Type B pancreatic cell (in vitro differentiated cells): ENCODE measurements around the gene ECI2. TPM values are rescaled to one million over a fixed set of nuclear protein-coding genes. Genes with fewer than 3 reads are reported as not detected.

Experiments used
- DNase-seq: peaks from one replicate; pipeline ENCODE4 v3.0.0; 2021; ENCODE audit warnings: mixed read lengths; ENCODE audit not compliant: unreplicated experiment; ENCODE audit errors: extremely low spot score
- H3K27ac Mint-ChIP-seq: 2 replicates; pipeline ENCODE4 v1.8.0; 2021; ENCODE audit warnings: mild to moderate bottlenecking, mixed read lengths
- H3K27me3 Mint-ChIP-seq: 2 replicates; pipeline ENCODE4 v1.8.0; 2021; ENCODE audit warnings: mixed read lengths
- H3K36me3 Mint-ChIP-seq: 2 replicates; pipeline ENCODE4 v1.8.0; 2021; ENCODE audit warnings: mixed read lengths
- H3K4me1 Mint-ChIP-seq: one replicate; pipeline ENCODE4 v1.8.0; 2021; ENCODE audit warnings: mixed read lengths; ENCODE audit not compliant: unreplicated experiment
- H3K4me3 Mint-ChIP-seq: 2 replicates; pipeline ENCODE4 v1.8.0; 2021; ENCODE audit warnings: mild to moderate bottlenecking, mixed read lengths
- H3K9me3 Mint-ChIP-seq: 2 replicates; pipeline ENCODE4 v1.8.0; 2021; ENCODE audit warnings: mixed read lengths
- total RNA-seq: library from RNA; stranded (reverse); gene quantifications from 2 replicates; pipeline ENCODE4 v1.2.1, GENCODE V29; 2021; ENCODE audit warnings: low replicate concordance
- TF ChIP-seq, protein P1 (sequence below): fragments of 200-600 bp; sonication (generic); conservative IDR thresholded peaks from 2 replicates; pipeline ENCODE4 v1.5.0; 2021; ENCODE audit warnings: antibody characterized with exemption, mild to moderate bottlenecking

ECI2 gene
- total RNA-seq, 1 donor from 2014 or later, result 62.9 TPM

DNA sequence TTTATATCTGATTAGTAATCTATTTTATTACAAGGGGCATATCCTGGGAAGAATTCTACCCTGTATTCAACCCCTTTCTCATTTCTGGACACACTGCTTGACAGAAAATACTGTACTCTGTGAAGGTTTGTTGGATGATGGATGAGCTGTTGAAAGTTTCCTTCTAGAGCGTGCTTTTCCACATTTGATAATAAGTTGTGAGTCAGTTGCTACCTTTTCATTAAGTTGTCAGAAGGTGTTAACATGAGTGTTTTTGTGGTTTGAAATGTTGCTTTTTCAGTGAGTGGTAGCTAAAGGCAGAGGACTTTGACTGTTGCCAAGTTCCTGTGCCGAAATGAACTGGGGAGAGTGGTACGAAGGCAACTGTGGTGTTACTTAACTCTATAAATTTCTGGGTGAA is 3.9 kb upstream of the ECI2 start:
- H3K36me3 Mint-ChIP-seq, result no peaks in the 10 kb centered on the region

GRCh38 chr6:4138186-4138585 is 2.8 kb upstream of the ECI2 start:
- Mint-ChIP-seq H3K27me3 (peaks cover 11% of the 10 kb centered on the region), H3K4me3 (peak overlapping the region; percentile 1), H3K36me3 (peaks cover 5% of the 10 kb centered on the region), H3K4me1 (peaks cover 18% of the 10 kb centered on the region), H3K9me3 (no peaks in the 10 kb centered on the region), H3K27ac (no peak overlapping the region)
- no peak for DNase-seq
- TF ChIP-seq, protein P1, sequence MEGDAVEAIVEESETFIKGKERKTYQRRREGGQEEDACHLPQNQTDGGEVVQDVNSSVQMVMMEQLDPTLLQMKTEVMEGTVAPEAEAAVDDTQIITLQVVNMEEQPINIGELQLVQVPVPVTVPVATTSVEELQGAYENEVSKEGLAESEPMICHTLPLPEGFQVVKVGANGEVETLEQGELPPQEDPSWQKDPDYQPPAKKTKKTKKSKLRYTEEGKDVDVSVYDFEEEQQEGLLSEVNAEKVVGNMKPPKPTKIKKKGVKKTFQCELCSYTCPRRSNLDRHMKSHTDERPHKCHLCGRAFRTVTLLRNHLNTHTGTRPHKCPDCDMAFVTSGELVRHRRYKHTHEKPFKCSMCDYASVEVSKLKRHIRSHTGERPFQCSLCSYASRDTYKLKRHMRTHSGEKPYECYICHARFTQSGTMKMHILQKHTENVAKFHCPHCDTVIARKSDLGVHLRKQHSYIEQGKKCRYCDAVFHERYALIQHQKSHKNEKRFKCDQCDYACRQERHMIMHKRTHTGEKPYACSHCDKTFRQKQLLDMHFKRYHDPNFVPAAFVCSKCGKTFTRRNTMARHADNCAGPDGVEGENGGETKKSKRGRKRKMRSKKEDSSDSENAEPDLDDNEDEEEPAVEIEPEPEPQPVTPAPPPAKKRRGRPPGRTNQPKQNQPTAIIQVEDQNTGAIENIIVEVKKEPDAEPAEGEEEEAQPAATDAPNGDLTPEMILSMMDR, result no peak

More for the DNA sequence above, 3.9 kb upstream of the ECI2 start:
- TF ChIP-seq, protein P1, result no peak
- H3K4me3 Mint-ChIP-seq, result no peak overlapping the region
- H3K27ac Mint-ChIP-seq, result no peak overlapping the region
- no peaks in the 10 kb centered on the region for H3K9me3 Mint-ChIP-seq
- peaks cover 8% of the 10 kb centered on the region for H3K4me1 Mint-ChIP-seq
- no peak for DNase-seq
- peaks cover 11% of the 10 kb centered on the region for H3K27me3 Mint-ChIP-seq

GRCh38 chr6:4136354-4136831 is 1.0 kb upstream of the ECI2 start:
- Mint-ChIP-seq H3K9me3 (no peaks in the 10 kb centered on the region), H3K4me3 (peak overlapping the region; percentile 87), H3K36me3 (peaks cover 16% of the 10 kb centered on the region), H3K27ac (peak overlapping the region; percentile 44), H3K4me1 (peaks cover 20% of the 10 kb centered on the region), H3K27me3 (peaks cover 8% of the 10 kb centered on the region)
- TF ChIP-seq, protein P1, result no peak
- no peak for DNase-seq

DNA sequence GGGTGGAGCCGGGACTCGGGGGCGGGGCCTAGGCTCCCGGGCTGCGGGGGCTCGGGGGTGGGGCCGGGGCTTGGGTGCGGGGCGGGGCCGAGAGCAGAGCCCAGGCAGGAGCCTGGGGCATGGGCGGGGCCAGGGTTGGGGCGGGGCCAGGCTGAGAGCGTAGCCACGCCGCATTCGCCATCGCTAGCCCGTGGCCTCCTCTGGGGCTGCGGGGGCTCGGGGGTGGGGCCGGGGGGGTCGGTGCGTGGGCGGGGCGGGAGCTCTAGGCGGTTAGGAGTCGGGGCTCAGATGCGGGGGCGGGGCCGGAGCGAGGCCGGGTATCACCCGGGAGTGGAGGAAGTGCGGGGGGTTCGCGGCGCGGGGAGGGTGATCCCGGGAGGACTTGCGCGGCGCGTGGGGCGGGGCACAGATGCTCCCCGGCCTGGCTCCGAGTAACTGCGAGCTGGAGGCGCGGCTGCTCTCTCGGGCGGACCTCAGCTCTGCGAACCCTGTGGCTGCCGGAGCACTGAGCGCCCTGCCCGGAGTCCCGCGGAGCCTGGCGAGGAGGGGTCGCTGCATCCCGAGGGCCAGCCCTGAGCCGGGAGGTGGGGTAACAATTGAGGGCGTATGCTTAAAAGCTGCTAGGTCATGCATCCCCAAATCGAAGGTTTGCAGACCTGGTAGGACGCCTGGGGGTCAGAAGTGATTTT is 434 bp upstream of the ECI2 start:
- Mint-ChIP-seq H3K9me3 (no peaks in the 10 kb centered on the region), H3K27ac (peak overlapping the region; percentile 44), H3K27me3 (peaks cover 8% of the 10 kb centered on the region)

DNA sequence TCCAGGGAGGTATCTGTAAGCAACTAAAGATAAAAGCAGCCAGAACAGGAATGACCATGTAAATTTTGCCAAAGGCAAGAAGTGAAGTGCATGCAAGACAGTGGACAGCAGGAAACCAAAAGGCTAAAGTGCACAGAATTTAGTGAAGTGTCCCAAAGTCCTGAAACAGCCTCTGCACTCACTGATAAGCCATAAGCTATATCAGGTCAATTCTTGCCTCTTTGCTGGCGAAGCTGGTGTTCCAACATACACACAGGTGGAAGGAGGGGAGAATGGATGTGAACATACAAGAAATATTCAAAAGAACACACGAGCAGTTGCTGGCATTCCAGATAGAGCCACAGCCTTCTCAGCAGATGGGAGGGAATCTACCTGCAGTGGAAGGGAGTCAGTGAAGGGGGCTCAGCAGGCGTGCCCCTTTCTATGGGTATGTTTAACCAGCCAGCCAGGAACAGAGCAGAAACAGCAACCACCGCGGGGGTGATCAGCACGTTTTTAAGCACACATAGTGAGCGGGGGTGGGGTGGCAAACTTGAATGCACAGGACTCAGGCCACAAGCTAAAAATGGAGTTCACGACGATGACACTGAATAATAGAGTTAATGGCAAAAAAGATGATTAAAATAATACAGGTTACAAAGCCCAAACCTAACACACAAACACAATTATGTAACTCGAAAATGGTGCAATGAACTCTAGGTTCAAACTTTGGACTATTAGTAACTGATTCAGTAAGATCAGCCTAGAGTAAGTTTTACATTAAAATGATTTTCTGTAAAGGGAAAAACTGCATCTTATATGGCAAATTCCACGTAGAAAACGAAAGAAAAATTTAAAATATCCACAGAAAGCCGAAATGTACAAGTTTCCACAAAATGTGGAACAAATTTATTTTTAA is 1.2 kb downstream of the ECI2 start:
- Mint-ChIP-seq H3K36me3 (peaks cover 30% of the 10 kb centered on the region), H3K27ac (peak overlapping the region; percentile 88), H3K27me3 (peaks cover 8% of the 10 kb centered on the region), H3K4me3 (peak overlapping the region; percentile 96), H3K4me1 (peaks cover 20% of the 10 kb centered on the region), H3K9me3 (no peaks in the 10 kb centered on the region)
- DNase-seq, result no peak
- TF ChIP-seq, protein P1, result no peak

More for the DNA sequence above, 434 bp upstream of the ECI2 start:
- TF ChIP-seq, protein P1, result no peak
- Mint-ChIP-seq H3K4me3 (peak overlapping the region; percentile 87), H3K36me3 (peaks cover 16% of the 10 kb centered on the region), H3K4me1 (peaks cover 20% of the 10 kb centered on the region)
- DNase-seq, result peak; percentile 92
